NCI-H1092 (cell line): ENCODE results near the gene CD79B.
"Not testable (repeated sequence)": the region's sequence is repeated elsewhere in the genome, so short reads cannot be mapped to it uniquely, and the experiment has no call there.

Source experiments
- DNase-seq: peaks from one replicate; lab custom pipeline; 2025; lab: John Stamatoyannopoulos, UW

CD79B gene

GRCh38 chr17:63930951-63931575 is 1.1 kb downstream of the CD79B start:
- no peak for DNase-seq

GRCh38 chr17:63929860-63930766 is 2.0 kb downstream of the CD79B start:
- no peak for DNase-seq

GRCh38 chr17:63928966-63929695 is 3.0 kb downstream of the CD79B start:
- DNase-seq: no peak

GRCh38 chr17:63928172-63928666 is 3.9 kb downstream of the CD79B start:
- DNase-seq: no peak

GRCh38 chr17:63927464-63928171 is 4.5 kb downstream of the CD79B start:
- DNase-seq: no peak

GRCh38 chr17:63926164-63926563 is 6.0 kb downstream of the CD79B start:
- no peak for DNase-seq

GRCh38 chr17:63925615-63926014 is 6.5 kb downstream of the CD79B start:
- DNase-seq: no peak

- DNase-seq: not testable (repeated sequence)
Measured at GRCh38 chr17:63922402-63922801, 9.7 kb downstream of the CD79B start.

GRCh38 chr17:63920779-63921178 is 11.4 kb downstream of the CD79B start:
- not testable (repeated sequence) for DNase-seq

- not testable (repeated sequence) for DNase-seq
Measured at GRCh38 chr17:63920050-63920449, 12.1 kb downstream of the CD79B start.

- no peak for DNase-seq
Measured at GRCh38 chr17:63919311-63919723, 12.8 kb downstream of the CD79B start.

- not testable (repeated sequence) for DNase-seq
Measured at GRCh38 chr17:63918789-63919305, 13.3 kb downstream of the CD79B start, which contains the start of gene GH1. Gene GH1 (minus strand): TSS chr17:63918839. CDS start chr17:63918776, 63 bp downstream.

GRCh38 chr17:63918305-63918704 is 13.8 kb downstream of the CD79B start:
- DNase-seq: no peak

- DNase-seq: no peak
Measured at GRCh38 chr17:63917646-63918045, 14.5 kb downstream of the CD79B start.

GRCh38 chr17:63917206-63917605 is 14.9 kb downstream of the CD79B start:
- DNase-seq: not testable (repeated sequence)

- DNase-seq: no peak
Measured at GRCh38 chr17:63916566-63917185, 15.5 kb downstream of the CD79B start.

- DNase-seq: not testable (repeated sequence)
Measured at GRCh38 chr17:63915753-63916152, 16.4 kb downstream of the CD79B start.

- no peak for DNase-seq
Measured at GRCh38 chr17:63914471-63914870, 17.7 kb downstream of the CD79B start.

GRCh38 chr17:63911657-63912100 is 20.5 kb downstream of the CD79B start:
- no peak for DNase-seq

- DNase-seq: no peak
Measured at GRCh38 chr17:63911041-63911635, 21.0 kb downstream of the CD79B start, which contains the start of gene CSHL1. Gene CSHL1 (minus strand): TSS chr17:63911258. CDS start chr17:63911196, 62 bp downstream.
